HTERT RPE-1 (cell line): ENCODE data around the gene PET117.
"Not testable (repeated sequence)": the region's sequence is repeated elsewhere in the genome, so short reads cannot be mapped to it uniquely, and the experiment has no call there.

Experiments used
- in situ Hi-C: fragments of 300-500 bp; cut with MboI; formaldehyde crosslinking; loops from 4 replicates; pipeline ENCODE4 v1.14.3; 2020; ENCODE audit warnings: low sequenced_read_pairs

The PET117 gene

DNA sequence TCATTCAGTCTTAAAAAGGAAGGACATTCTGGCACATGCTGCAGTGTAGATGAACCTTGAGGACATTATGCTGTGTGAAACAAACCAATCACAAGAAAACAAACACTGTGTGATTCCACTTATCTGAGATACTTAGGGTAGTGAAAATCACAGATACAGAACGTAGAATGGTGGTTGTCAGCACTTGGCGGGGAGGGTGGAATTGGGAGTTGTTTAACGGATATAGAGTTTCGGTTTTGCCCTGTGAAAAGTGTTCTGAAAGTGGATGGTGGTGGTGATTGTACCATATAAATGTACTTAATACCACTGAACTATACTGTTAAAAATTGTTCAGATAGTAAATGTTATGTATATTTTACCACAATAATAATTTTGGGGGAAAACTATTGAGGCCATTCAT lies 18.4 kb downstream of the PET117 start:
- in situ Hi-C loops: no loop called here

DNA sequence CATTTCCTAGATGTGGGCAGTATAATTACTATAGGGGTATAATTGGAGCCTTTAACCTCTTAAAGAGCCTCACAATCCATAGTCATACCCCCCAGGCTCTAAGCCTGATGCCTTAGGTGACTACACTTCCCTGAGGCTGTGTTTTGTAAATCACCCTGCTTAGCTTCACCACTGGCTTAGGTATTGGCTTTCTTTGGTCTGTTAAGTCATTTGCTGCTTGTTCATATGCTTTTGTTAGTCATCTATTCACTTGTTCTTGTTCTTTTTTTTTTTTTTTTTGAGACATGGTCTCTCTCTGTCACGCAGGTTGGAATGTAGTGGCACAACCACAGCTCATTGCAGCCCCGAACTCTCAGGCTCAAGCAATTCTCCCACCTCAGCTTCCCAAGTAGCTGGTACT lies 26.7 kb downstream of the PET117 start:
- in situ Hi-C loops: no loop called here

DNA sequence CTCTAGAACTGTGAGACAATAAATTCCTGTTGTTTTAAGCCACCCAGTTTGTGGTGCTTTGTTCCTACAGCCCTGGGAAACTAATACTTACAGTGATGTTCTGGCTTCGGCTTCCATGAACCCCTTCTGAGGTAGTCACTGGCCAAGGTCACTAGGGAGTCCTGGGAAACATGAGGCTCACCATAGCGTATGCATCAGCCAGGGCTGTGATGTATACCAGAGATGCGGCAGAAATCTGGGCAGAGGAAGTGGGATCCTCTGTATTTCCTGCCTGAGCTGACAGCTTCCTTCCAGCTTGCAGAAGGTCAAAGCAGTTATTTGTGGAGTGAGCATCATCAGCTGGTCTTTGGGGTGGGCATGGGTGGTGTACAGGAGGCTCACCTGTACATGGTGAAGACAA lies 27.9 kb downstream of the PET117 start:
- in situ Hi-C loops: no loop called here

DNA sequence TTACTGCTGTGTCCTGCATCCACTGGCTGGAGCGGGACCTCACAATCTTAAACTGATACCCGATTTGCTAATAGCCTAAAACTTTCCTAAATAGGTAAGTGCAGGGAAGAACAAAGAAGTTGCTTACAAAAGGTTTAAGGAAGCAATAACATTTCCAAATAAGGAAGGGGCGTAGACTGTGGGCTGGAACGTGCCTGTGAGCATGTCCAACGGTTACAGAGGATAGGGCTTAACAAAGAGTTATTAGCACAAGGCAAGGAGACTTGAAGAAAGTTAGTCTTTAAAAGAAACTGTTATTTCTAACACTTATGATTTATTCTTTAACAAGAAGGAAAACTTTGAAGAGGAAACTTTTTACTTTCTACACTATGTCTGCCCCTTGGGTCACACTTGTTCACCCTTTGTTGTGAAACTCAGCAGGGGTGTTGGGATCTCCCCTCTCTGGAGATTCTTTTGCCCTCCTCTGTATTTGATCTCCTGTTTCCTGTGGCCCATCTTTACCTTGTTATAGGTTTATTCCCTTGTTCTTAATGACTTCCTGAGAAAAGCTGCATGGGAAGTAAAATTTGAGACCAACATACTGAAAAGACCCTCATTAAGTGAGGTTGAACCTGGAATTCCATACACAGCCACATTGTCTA lies 28.7 kb downstream of the PET117 start:
- in situ Hi-C loops: no loop called here

DNA sequence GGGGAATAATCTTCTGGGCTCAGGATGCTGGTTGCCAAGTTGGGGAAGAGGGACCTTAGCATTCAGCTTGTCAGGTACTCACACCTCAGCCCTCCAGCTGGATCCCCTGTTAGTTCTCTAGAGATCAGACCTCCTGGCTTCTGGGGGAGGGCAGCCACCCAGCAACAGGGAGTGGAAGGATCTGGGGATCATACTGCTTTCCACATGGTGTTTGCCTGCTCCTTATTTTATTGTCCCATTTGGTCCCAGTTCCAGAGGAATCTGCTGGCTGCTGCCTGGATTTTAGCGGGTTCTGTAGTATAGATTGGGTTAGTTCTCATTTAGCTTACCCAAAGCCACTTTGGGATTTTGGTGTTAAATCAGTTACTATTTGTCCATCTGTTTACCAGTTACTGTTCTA lies 29.3 kb downstream of the PET117 start:
- in situ Hi-C loops: no loop called here

DNA sequence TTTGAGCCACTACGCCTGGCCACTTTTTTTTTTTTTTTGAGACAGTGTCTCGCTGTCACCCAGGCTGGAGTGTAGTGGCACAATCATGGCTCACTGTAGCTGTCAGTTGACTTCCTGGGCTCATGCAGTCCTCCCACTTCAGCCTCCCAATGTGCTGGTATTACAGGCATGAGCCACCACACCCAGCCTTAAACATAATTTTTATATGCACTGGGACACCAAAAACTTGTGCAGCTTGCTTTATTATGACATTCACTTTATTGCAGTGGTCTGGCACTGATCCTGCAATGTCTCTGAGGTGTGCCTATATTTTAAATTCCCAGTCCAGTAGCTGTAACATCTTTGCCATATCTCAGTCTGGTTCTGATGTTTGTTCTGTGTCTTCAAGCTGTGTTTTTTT lies 34.7 kb downstream of the PET117 start:
- in situ Hi-C loops: no loop called here

DNA sequence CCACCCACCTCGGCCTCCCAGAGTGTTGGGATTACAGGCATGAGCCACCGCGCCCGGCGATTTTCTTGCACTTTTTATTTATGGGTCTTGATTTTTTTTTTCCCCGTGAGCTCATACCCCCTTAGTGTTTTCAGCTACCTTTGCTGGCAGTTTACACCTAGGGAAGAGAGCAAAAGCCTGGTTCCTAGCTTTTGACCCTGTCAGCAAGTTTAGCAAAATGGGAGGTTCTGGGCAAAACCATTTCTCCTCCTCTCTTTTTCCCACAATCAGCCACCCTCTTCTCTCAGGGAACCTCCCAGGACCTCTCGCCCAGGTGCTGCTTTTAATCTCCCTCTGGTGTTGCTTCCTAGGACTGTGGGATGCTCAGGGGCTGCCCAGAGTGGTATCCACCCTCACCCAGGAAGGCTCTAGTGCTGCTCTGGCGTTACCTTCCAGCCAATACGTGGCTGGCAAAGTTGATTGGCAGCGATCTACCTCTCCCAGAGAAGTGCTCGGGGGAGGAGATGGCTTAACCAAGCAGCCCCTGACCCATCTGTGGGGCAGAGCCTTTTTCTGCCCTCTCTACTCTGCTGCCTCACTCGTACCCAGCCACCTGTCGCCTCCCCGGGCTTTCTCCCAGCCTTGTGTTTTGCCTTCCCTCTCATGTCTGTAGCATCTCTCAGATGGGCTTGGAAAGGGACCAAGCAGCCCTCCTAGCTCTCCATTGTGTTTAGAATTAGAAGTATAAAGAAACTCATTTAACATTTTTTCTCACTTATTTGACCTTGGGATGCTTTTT lies 37.4 kb downstream of the PET117 start:
- in situ Hi-C loops: no loop called here

DNA sequence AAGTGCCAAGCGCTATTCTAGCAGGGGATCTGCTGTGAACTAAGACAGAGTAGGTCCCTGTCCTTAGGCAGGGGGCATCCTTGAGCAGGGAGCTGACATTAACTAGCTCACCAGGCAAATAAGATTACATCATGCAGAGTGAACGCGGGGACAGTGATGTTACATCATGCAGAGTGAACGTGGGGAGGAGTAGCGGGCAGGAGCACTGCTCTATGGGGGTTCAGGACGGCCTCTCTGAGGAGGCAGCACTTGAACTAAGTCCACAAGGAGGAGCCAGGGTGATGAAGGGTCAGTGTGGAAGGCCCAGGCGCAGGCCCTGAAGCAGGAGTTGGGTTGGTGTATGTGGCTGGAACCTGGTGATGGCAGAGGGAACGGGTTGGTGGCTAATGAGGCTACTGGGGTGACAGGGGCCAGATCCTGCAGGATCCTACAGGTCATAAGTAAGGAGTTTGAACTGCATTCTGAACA lies 38.7 kb downstream of the PET117 start:
- in situ Hi-C loops: no loop called here

DNA sequence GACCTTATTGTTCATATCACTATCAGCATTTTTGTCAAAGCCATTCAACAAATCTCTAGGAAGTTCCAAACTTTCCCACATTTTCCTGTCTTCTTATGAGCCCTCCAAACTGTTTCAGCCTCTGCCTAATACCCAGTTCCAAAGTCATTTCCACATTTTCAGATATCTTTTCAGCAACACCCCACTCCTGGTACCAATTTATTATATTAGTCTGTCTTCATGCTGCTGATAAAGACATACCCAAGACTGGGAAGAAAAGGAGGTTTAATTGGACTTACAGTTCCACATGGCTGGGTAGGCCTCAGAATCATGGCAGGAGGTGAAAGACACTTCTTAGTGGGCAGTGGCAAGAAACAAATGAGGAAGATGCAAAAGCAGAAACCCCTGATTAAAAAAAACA lies 42.7 kb downstream of the PET117 start:
- in situ Hi-C loops: not testable (repeated sequence)

DNA sequence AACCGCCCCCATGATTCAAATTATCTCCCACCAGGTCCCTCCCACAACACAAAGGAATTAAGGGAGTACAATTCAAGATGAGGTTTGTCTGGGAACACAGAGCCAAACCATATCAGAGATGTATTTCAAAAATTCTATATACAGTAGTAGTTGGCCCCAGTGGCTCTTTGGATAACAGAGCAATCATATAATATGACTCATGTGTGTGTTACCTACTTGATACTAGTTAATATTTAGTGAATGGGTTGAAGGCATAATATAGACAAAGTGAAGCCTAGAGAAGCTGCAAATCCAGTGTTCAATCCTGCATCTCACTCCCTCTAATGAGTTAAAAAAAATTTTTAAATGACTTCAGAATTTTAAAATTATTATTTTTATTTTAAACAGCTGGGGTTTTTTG lies 43.2 kb downstream of the PET117 start:
- in situ Hi-C loops: no loop called here

DNA sequence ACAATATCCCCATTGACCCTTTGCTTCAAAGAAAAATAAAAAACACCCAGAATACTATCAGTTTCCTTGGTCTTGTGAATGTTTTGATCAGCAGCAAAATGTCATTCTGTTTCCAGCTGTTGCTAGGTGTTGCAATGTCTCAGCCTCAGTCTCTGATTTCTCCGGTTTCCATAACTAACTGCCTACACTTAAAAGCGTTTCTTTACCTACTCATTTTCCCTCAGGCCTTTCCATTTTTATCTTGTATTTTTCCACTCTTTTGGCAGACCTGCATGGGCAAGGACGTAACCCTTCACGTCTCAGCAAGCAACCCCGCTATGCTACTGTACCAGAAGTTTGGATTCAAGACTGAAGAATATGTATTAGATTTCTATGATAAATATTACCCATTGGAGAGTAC lies 49.4 kb downstream of the PET117 start:
- in situ Hi-C loops: no loop called here

DNA sequence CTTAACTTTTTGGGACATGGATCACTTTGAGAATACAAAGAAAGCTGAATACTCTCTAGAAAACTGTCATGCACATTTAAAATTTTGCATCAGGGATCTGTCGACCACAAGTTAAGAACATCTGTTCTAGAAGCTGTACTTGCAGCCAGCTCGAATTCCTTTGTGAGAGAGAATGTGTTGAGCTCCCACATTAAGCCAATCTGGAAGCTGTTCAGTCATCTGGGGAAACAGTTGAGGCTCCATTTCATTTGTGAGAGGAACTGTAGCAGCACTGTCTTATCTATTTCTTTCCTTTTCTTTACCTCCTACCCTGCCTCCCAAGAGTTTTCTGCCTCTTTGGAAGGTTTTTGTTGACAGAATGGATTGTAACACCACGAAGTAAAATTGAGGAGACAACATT lies 50.8 kb downstream of the PET117 start:
- in situ Hi-C loops: no loop called here

DNA sequence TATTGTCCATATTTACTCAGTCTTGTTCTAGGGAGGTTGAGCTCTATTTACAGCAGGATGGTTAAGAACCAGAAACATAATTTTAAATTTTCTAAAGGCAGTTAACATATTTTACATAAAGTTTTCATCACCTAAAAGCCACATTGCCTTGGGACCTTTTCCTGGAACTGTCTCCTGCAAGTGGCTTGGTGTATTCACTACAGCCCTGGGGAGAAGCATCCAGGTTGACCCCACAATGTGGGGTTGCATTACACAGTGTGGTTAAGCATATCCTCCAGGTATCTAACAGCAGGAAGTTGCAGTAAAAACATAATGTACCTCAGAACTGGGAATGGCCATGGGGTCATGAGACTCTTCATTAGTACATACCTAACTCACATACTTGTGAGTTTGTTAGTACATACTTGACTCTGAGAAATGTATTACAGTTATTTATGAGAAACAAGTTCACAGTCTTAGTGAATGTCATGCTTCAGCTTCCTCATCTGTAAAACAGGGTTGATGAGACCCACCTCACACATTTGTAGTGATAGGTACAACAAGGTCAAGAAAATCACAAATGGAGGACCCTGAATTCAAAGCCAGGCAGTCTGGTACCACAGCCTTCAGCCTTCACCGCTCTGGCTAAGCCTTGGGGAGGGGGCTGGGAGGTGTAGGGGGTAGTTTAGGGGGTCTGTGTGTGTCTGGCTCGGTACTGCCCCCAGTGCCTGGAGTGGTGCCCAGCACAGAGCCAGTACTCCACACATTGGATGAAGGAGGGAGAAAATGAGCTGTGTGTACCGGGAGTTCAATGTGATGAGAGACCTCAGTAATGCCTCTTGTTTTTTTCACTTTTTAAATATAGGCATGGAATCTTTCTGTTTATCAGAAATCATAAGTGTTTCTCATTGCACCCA lies 52.9 kb downstream of the PET117 start:
- in situ Hi-C loops: no loop called here

DNA sequence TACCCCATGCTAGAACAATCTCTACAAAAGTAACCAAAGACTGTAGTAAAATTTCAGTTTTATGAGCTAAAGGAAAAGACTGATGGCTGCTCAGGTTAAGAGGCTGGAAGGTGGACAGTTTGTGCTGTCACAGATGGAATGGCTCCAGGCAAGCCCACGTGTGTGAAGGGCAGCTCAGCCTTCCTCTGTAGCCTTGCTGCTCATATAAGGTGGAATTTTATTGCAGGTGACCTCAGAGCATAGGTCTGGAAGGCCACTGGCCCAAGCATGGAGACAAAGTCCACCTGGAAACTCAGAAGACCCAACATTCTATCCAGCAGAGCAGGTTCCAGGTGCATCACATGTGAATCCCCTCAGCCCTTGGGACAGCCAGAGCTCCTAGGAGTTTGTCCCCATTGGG lies 53.6 kb downstream of the PET117 start:
- in situ Hi-C loops: no loop called here
